ENCODE measurements around the gene ZNF146.
"Not testable (repeated sequence)": the region's sequence is repeated elsewhere in the genome, so short reads cannot be mapped to it uniquely, and the experiment has no call there.

ZNF146 gene

DNA sequence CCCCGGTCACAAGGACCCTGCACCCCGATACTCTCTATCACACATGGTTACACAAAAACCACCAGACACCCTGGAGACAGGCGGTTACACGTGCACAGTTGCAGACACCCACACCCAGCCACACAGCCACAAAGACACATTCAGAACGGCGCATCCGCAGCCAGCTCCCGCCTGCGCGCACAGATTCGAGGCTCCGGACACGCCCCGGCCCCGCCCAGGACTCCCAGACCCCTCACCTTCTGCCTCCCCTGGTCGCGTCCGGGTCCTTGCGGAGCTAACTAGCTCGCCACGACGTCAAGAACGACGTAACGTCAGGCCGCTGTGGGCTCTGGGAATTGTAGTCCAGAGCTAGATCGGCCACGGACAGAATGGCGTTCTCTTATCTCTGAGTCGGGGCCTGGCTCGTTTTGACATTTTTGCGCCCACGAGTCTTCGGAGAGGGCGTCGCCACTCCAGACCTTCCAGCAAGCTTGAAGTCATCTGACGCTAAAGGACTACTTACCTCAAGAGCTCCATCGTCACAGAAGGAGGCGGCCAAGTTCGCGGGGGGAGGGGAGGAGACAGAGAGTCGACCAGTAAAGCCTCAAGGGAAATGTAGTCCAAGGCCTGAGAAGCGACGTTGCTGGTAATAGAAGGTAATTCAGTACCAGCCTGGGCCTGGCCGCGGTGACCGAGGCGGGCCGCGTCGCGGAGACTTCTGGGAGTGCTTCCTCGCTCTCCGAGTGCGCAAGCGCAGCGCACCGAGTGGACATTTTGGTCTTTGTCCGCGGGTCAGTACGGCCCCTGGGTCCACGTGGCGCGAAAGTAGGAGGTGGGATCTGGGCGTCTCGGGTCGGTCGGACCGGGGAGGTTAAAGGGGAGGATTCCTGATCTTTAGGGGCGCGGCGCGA, at the start of gene ZNF146, which contains the start of gene ZNF565:
TSS of gene ZNF146 (plus strand) at position 721 of the 890 bp plus-strand sequence. CDS start 21,335 bp downstream, outside the sequence.
TSS of gene ZNF565 (minus strand) at position 280 of the 890 bp plus-strand sequence. CDS start 12,680 bp downstream, outside the sequence.
- DNase-seq (ENCODE audit: low read depth in 2 of 2): peak; percentile 95 to 96

DNA sequence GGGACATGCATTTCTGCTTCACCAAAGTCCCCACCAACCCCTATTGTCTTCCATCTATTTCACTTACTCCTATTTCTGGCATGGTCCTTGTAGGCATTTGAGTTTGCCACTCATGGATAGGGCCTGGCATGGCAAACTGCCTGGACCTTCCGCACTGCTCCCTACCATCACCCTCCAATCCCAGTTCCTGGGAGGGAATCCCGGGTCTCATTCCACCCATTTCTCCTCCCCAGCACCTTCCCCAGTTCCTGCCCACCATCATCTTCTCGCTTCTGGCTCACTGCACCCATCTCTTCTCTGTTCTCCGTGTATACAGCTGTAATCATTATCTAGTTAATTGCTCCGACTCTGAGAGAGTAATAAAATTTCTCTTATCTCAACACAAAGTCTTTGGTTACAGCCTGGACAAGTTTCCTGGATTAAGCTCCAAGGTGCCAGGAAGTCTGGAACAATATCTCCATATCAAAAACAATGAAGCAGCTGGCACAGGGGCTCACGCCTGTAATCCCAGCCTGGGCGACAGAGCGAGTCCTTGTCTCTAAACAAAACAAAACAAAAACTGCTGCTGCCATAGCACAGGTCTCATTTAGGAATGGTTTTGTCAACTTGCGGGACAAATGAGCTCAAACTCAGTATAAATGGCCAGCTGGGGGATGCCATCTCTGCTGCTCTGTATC, 45.7 kb upstream of the ZNF146 start:
- DNase-seq (ENCODE audit: low read depth in 2 of 2): no peak

DNA sequence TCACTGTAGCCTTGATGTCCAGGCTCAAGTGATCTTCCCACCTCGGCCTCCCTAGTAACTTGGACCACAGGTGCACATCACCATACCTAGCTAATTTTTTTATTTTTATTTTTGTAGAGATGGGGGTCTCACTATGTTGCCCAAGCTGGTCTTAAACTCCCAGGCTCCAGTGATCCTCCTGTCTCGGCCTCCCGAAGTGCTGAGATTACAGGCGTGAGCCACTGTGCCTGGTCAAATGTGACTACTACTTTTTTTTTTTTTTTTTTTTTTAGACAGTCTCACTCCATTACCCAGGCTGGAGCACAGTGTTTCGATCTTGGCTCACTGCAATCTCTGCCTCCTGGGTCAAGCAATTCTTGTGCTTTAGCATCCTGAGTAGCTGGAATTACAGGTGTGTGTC, 42.1 kb upstream of the ZNF146 start:
- no peak for DNase-seq (ENCODE audit: low read depth in 2 of 2)

DNA sequence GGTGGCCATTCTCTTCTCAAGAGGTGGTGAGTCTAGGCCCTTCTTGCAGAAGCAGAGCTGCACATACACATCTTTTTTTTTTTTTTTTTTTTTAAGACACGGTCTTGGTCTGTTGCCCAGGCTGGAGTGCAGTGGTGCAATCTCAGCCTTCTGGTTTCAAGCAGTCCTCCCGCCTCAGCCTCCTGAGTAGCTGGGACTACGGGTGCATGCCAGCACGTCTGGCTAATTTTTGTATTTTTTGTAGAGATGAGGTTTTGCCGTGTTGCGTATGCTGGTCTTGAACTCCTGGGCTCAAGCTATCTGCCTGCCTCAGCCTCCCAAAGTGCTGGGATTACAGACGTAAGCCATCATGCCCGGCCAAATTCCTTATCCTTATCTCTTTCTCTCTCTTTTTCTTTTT, 41.1 kb upstream of the ZNF146 start:
- not testable (repeated sequence) for DNase-seq (ENCODE audit: low read depth in 2 of 2)

DNA sequence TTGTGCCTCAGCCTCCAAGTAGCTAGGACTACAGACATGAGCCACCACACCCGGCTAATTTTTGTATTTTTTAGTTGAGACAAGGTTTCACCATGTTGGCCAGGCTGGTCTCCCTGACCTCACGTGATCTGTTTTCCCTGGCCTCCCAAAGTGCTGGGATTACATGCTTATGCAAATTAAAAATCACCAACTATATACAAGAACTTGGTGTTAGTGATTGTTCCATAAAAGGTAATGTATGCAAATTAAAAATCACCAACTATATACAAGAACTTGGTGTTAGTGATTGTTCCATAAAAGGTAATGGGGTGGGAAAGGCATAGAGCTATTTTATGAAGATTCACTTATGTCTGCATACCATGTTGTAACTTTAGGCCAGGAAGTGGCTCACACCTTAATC, 35.8 kb upstream of the ZNF146 start:
- DNase-seq (ENCODE audit: low read depth in 2 of 2): not testable (repeated sequence)

DNA sequence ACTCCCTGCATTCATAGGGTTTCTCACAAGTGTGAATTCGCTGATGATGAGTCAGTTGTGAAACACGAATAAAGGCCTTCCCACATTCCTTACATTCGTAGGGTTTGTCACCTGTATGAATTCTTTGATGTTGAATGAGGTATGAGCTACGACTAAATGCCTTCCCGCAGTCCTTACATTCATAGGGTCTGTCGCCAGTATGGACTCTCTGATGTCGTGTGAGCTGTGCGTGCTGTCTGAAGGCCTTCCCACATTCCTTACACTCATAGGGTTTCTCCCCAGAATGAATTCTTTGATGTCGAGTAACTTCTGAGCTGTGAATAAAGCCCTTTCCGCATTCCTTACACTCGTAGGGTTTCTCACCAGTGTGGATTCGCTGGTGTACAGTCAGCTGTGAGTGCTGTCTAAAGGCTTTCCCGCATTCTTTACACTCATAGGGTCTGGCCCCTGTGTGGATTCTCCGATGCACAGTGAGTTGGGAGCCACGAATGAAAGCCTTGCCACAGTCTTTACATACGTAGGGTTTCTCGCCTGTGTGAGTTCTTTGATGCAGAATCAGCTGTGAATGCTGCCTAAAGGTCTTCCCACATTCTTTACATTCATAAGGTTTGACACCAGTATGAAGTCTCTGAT, 32.2 kb upstream of the ZNF146 start:
- peak; percentile 66 to 73 for DNase-seq (ENCODE audit: low read depth in 2 of 2)

DNA sequence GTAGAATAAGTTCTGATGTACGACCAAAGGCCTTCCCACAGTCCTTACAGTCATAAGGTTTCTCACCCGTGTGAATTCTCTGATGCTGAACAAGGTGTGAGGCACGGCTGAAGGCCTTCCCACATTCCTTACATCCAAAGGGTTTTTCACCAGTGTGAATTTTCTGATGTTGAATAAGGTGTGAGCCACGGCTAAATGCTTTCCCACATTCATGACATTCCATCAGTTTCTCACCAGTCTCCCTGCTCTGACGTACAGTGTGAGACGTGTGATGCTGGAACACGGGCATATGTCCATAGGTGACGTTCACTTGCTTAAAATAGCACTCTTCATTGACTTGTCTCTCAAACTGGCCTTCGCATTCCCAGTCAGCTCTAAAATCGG, 31.7 kb upstream of the ZNF146 start:
- no peak for DNase-seq (ENCODE audit: low read depth in 2 of 2)

DNA sequence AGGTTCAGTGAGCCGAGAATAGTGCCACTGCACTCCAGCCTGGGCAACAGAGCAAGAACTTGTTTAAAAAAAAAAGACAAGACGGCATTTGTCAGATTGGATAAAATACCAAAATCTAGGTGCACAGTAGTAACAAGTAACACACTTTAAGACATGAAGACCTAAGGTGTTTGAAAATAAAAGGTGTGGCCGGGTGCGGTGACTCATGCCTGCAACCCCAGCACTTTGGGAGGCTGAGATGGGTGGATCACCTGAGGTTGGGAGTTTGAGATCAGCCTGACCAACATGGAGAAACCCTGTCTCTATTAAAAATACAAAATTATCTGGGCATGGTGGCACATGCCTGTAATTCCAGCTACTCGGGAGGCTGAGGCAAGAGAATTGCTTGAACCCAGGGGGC, 28.2 kb upstream of the ZNF146 start:
- not testable (repeated sequence) for DNase-seq (ENCODE audit: low read depth in 2 of 2)

DNA sequence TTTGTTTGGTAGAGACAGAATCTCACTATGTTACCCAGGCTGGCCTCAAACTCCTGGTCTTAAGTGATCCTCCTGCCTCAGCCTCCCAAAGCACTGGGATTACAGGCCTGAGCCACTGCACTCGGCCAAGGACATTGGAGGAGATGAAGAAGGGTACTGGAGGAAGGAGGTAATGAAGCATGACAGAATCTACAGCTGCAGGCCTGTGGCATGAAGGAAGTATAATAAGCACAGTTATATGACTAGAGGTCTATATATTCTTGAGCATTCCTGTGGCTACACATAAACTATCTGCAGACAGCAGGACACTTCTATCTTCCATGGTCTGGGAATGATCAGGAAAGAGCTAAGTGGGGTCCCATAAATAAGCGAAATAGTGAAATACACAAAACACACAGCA, 18.7 kb upstream of the ZNF146 start:
- DNase-seq (ENCODE audit: low read depth in 2 of 2): no peak

DNA sequence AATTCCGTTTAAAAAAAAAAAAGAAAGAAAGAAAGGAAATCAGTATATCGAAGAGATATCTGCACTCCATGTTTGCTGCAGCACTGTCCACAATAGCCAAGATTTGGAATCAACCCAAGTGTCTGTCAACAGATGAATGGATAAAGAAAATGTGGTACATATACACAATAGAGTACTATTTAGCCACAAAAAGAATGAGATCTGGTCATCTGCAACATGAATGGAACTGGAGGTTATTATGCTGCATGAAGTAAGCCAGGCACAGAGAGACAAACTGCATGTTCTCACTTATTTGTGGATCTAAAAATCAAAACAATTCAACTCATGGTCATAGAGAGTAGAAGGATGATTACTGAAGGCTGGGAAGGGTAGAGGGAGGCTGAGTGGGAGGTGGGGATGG, 16.8 kb upstream of the ZNF146 start:
- DNase-seq (ENCODE audit: low read depth in 2 of 2): no peak

DNA sequence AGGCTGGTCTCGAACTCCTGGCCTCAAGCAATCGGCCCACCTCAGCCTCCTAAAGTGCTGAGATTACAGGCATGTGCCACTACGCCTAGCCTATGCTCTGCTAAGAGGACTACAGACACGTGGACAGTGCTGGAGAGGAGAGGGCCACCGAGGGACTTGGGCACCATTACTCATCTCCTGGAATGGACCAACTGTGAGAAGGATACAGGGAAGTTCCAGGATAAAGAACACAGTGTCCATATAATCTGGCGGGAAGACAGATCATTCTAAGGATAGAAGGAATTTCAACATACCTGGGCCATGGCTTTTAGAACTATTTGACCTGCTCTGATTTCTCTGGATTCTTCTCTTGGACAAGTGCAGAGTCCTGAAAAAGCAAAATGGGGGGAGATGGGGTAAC, 13.2 kb upstream of the ZNF146 start:
- no peak for DNase-seq (ENCODE audit: low read depth in 2 of 2)

DNA sequence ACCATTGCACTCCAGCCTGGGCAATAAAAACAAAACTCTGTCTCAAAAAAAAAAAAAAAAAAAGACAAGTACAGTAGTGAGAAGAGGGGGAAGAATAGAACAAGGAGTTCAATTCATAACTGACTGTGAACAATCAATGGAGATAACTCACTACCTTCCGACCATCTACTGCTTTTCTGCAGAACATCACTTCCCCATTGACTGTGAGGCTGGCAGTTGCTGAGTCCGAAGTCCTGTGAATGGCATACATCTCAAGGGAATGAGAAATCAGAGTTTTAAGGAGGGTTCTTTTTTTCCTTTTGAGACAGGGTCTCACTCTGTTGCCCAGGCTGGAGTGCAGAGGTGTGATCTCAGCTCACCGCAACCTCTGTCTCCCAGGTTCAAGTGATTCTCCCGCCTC, 11.6 kb upstream of the ZNF146 start:
- no peak for DNase-seq (ENCODE audit: low read depth in 2 of 2)

DNA sequence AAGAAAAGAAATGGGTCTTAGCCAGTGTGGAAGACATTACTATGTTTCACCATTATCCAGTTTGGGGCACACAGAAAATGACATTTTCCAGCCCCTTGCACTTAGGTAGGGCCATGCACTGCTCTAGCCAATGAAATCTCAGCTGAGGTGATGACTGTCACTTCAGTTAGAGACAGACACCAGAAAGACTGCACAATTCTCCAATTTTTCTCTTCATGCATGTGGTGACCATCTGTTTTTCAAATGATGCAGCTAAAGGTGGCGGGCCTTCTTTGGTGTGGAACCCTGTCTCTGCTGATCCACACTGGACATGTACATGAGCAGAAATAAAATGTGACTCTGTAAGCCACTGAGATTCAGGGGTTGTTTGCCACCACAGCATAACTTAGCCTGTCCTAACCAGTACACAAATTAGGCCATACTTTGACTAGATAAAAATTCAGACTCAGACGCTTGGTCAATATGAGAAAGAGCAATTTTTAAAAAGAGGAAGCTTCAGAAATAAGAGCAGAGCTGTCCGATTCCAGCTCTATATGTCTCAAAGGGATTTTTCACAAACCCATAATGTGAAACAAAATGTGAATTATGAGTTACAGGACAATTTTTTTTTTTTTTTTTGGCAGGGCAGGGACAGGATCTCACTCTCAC, 7.2 kb upstream of the ZNF146 start:
- DNase-seq (ENCODE audit: low read depth in 2 of 2): no peak

DNA sequence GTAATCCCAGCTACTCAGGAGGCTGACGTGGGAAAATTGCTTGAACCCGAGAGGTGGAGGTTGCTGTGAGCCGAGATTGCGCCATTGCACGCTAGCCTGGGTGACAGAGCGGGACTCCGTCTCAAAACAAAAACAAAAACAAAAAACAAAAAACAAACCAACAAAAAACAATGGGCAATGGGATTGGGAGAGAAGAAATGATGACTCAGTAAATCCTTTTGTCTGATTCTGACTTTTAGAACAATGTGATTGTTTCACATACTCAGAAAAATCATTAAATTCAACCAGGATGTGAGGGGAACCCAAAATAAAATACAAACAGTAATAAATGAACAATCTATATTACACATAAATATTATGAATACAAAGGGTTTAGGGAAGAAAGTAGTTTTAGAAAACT, 5.5 kb upstream of the ZNF146 start:
- no peak for DNase-seq (ENCODE audit: low read depth in 2 of 2)

DNA sequence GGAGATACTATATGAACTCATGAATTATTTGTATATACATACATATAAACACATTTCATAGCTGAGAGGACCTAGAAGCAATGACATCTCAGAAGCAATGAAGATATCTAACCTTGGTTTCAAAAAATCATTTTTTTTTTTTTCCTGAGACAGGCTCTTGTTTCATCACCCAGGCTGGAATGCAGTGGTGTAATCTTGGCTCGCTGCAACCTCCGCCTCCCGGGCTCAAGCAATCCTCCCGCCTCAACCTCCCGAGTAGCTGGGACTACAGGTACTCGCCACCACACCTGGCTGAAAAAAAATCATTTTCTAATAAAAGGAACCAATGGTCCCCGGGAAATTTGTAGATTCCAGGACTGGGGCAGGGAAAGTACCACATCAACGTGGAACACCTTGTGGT, 4.4 kb upstream of the ZNF146 start:
- DNase-seq (ENCODE audit: low read depth in 2 of 2): no peak

DNA sequence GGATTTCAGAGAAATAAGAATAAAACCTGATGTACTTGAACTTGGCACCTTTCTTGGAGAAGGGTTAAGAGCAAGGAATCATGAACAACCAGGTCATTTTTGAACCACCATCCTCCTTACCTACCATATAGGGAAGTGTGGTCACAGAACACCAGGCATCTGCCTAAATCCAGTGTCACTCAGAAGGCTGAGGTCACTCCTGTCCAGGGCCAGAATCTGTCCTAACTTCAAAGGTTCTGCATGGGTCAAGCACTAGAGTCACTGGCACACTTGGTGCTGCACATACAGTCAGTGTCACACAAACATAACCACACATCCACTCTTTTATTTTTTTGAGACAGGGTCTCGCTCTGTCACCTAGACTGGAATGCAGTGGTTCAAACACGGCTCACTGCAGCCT, 2.0 kb upstream of the ZNF146 start:
- DNase-seq (ENCODE audit: low read depth in 2 of 2): no peak

DNA sequence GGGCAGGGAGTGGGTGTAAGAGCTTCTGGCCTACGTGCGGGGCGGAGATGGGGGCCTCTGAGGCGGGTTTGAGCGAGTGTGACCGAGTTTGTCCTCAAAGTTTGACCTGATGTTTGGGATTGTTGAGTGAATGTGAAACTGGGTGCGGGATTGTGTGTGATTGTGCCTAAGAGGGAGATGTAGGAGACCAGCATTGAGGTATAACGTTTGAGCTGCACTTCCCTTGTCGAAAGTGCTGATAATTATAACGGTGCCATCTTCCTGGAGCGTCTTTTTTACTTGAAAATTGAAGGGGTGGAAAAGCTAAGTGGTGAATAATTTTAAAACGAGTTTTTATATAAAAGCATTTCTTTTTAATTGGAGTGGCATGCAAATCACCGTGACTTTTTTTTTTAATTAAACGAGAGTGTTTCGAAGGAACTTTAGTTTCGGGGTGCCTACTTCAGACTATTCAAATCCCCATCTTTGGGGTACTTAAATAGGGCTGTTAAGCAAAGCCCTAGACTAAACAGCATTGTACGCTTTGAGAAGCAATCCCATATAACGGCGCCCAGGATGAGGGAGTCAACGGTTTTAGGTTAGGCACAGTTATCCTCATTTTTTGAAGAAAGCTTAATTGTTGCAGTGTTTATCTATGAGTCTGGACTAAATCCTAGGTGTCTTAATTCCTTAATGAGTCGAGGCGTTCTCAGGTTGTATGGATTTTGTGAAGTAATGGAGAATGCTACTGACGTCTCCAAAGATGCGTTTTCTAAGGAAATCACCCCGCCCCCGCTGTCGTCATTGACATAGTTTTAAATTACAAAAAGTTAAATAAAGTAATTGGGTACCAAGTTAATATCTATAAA, 594 bp downstream of the ZNF146 start:
- no peak for DNase-seq (ENCODE audit: low read depth in 2 of 2)

DNA sequence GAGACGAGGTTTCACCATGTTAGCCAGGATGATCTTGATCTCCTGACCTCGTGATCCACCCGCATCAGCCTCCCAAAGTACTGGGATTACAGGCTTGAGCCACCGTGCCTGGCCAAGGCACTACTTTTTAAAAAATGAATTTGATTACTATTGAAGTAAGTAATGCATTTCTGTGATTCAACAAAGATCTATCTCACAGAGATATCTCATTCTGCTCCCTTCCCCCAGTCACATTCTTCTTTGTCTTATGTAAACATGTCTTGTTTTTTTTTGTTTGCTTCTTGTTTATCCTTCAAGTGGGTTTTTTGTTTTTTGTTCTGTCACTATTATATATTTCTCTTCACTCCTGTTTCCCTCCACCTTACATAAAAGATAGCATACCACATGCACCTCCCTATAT, 6.6 kb downstream of the ZNF146 start:
- no peak for DNase-seq (ENCODE audit: low read depth in 2 of 2)

DNA sequence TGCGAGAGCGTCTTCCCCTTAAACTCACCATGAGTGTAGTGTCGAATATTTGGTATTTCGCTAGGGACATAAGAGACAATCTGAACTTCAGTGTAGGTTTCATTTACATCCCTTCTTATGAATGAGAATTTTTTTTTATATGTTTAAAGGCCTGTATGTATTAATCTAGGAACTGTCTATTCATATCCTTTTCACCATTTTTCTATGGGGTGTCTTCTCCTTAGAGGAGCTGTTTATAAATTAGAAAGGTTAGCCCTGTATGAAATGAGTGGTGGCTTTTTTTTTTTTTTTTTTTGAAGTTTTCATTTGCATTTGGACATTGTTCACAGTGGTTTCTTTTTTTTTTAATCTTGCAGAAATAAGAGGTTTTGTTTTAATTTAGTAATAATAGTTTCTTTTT, 7.6 kb downstream of the ZNF146 start:
- no peak for DNase-seq (ENCODE audit: low read depth in 2 of 2)

DNA sequence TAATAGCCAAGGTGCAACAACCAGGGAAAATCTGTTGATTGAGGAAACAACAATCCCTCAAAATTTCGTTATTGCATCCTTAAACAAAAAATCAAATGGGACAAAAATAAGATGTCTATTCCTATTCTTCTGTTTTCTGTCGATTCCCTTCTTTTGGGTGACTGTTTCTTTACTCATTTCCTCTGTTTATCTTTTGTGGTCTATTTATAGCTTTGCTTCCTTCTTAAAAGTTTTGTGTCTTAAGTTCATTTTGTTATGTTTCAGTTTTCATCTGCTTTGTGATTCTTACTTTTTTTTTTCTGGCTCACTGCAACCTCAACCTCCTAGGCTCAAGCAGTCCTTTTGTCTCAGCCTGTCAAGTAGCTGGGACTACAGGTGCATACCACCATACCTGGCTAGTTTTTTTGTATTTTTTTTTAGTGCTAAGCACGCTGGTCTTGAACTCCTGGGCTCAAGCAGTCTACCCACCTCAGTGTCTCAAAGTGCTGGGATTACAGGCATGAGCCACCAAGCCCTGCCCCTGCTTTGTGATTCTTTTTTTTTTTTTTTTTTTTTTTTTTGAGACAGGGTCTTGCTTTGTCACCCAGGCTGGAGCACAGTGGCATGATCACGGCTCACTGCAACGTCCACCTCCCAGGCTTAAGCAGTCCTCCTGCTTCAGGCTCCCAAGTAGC, 10.4 kb downstream of the ZNF146 start:
- DNase-seq (ENCODE audit: low read depth in 2 of 2): no peak

DNA sequence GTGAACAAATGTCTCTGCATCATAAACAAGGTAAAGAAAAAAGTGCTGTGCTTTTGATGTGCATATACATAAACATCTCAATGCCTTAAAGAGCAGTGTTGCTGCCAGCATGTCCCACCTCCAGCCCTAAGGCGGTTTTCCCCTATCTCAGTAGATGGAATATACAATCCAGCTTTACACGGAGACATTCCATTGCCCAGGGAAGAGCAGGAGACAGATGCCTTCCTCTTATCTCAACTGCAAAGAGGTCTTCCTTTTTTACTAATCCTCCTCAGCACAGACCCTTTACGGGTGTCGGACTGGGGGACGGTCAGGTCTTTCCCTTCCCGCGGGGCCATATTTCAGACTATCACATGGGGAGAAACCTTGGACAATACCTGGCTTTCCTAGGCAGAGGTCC, 18.7 kb downstream of the ZNF146 start:
- DNase-seq (ENCODE audit: low read depth in 2 of 2): not testable (repeated sequence)
